Posterior cingulate gyrus (tissue), 11 donors: Measurements from ENCODE around the gene DCAF17.

Source experiments
- DNase-seq, 10 donors: peaks; one replicate each; pipeline versions ENCODE4 v3.0.0 to v3.0.0-alpha.2; 2020 to 2021; ENCODE audit warnings: mixed read lengths in 3 of 10
- intact Hi-C: fragments of 100-400 bp; cut with DNase I; formaldehyde crosslinking; loops from one replicate; pipeline ENCODE4 v1.15.1; 2023

The DCAF17 gene

DNA sequence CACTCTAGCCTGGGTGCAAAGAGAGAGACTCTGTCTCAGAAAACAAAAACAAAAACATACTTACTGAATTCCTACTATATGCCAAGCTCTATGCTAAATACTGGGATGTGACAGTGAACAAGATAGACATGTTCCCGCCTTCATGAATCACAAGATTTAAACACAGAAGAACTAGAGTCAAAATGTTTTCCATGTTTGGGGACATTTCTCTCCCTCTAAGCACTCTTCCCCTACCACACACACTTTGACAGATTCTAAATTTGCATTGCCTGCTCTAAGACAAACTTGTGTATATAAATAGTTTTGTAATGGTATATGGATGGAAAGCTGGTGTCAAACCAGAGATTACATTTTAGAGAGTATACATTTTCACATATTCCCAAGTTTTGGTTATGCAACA, 99.3 kb downstream of the DCAF17 start:
- intact Hi-C loops = no loop called here
- no peak for DNase-seq
